Nephron progenitor cell (in vitro differentiated cells): Measurements from ENCODE around the gene TTYH3.

Source experiments
- DNase-seq: peaks from one replicate; pipeline ENCODE4 v3.0.0; 2021
- H3K27ac Mint-ChIP-seq: 2 replicates; pipeline ENCODE4 v1.8.0; 2021; ENCODE audit warnings: mild to moderate bottlenecking, moderate library complexity, mixed read lengths
- H3K27me3 Mint-ChIP-seq: 2 replicates; pipeline ENCODE4 v1.8.0; 2021; ENCODE audit warnings: mild to moderate bottlenecking, low read depth, mixed read lengths; ENCODE audit not compliant: poor library complexity
- H3K36me3 Mint-ChIP-seq: 2 replicates; pipeline ENCODE4 v1.8.0; 2021; ENCODE audit warnings: low read depth, mixed read lengths
- H3K4me1 Mint-ChIP-seq: 2 replicates; pipeline ENCODE4 v1.8.0; 2021; ENCODE audit warnings: mixed read lengths
- H3K4me3 Mint-ChIP-seq: 2 replicates; pipeline ENCODE4 v1.8.0; 2021; ENCODE audit warnings: mild to moderate bottlenecking, moderate library complexity, mixed read lengths
- H3K9me3 Mint-ChIP-seq: 2 replicates; pipeline ENCODE4 v1.8.0; 2021; ENCODE audit warnings: mild to moderate bottlenecking, moderate library complexity, mixed read lengths
- CTCF ChIP-seq: fragments of 200-600 bp; sonication (generic); IDR thresholded peaks from 2 replicates; pipeline ENCODE4 v1.5.0; 2021; ENCODE audit warnings: antibody characterized with exemption

The TTYH3 gene

GRCh38 chr7:2707481-2707880 is 75.7 kb downstream of the TTYH3 start:
- Mint-ChIP-seq H3K36me3 (peaks cover 12% of the 10 kb centered on the region), H3K4me3 (no peak overlapping the region), H3K4me1 (peaks cover 28% of the 10 kb centered on the region), H3K9me3 (peaks cover 7% of the 10 kb centered on the region), H3K27me3 (peaks cover 3% of the 10 kb centered on the region), H3K27ac (peak overlapping the region; percentile 38)
- DNase-seq = no peak
- no peak for TF ChIP-seq CTCF

- DNase-seq = no peak
- no peak overlapping the region for H3K27ac Mint-ChIP-seq
- peaks cover 7% of the 10 kb centered on the region for H3K9me3 Mint-ChIP-seq
- H3K27me3 Mint-ChIP-seq = peaks cover 3% of the 10 kb centered on the region
- H3K4me3 Mint-ChIP-seq = no peak overlapping the region
- H3K36me3 Mint-ChIP-seq = peaks cover 12% of the 10 kb centered on the region
- TF ChIP-seq CTCF = no peak
- H3K4me1 Mint-ChIP-seq = peaks cover 33% of the 10 kb centered on the region
Measured at GRCh38 chr7:2708041-2708440, 76.3 kb downstream of the TTYH3 start.

- no peak for DNase-seq
- Mint-ChIP-seq H3K27ac (no peak overlapping the region), H3K9me3 (peaks cover 7% of the 10 kb centered on the region), H3K4me3 (no peak overlapping the region), H3K4me1 (peaks cover 40% of the 10 kb centered on the region), H3K36me3 (peaks cover 16% of the 10 kb centered on the region), H3K27me3 (peaks cover 7% of the 10 kb centered on the region)
- no peak for TF ChIP-seq CTCF
Measured at GRCh38 chr7:2708547-2709310, 76.9 kb downstream of the TTYH3 start.

- Mint-ChIP-seq H3K4me1 (peaks cover 50% of the 10 kb centered on the region), H3K9me3 (peaks cover 7% of the 10 kb centered on the region), H3K4me3 (no peak overlapping the region), H3K27me3 (peaks cover 7% of the 10 kb centered on the region), H3K27ac (no peak overlapping the region), H3K36me3 (peaks cover 26% of the 10 kb centered on the region)
- TF ChIP-seq CTCF = peak; percentile 91
- DNase-seq = peak; percentile 81
Measured at GRCh38 chr7:2709553-2710285, 77.9 kb downstream of the TTYH3 start.

GRCh38 chr7:2710286-2710655 is 78.5 kb downstream of the TTYH3 start:
- H3K27ac Mint-ChIP-seq = no peak overlapping the region
- peaks cover 7% of the 10 kb centered on the region for H3K27me3 Mint-ChIP-seq
- peaks cover 1% of the 10 kb centered on the region for H3K9me3 Mint-ChIP-seq
- no peak for DNase-seq
- peaks cover 53% of the 10 kb centered on the region for H3K4me1 Mint-ChIP-seq
- peaks cover 25% of the 10 kb centered on the region for H3K36me3 Mint-ChIP-seq
- no peak overlapping the region for H3K4me3 Mint-ChIP-seq
- TF ChIP-seq CTCF = no peak
